Tibial nerve (tissue), 4 donors: ENCODE results near the gene ALOXE3.

Experiments
- CTCF ChIP-seq, 5 experiments: fragments of 200-600 bp in 3 of 5; fragments of 450-650 bp in 2 of 5; sonication (generic) in 3 of 5; IDR thresholded peaks; one replicate each; pipeline ENCODE4 v1.5.1; 2016 to 2019; ENCODE audit warnings: antibody characterized with exemption in 5 of 5, mild to moderate bottlenecking in 3 of 5, moderate library complexity in 2 of 5
- EP300 ChIP-seq, 2 donors: sonication (generic); formaldehyde crosslinking; IDR thresholded peaks; one replicate each; pipeline ENCODE4 v1.6.1; 2017; ENCODE audit warnings: antibody characterized with exemption in 2 of 2, mild to moderate bottlenecking in 1 of 2
- POLR2A ChIP-seq, 2 donors: fragments of 450-650 bp; IDR thresholded peaks; one replicate each; pipeline ENCODE4 v1.6.1; 2017; ENCODE audit warnings: antibody characterized with exemption in 2 of 2, mild to moderate bottlenecking in 2 of 2, moderate library complexity in 2 of 2

GRCh38 chr17:8150194-8151119 is 32.1 kb upstream of the ALOXE3 start:
- TF ChIP-seq POLR2A (IDR thresholded peaks at IDR 0.05): peak in 1 of 2 donors; percentile 6
- no peak for TF ChIP-seq CTCF (IDR thresholded peaks at IDR 0.05)
- TF ChIP-seq EP300 (IDR thresholded peaks at IDR 0.05): peak in 1 of 2 donors; percentile 1
